Effector memory CD4-positive, alpha-beta T cell (primary cell): Measurements from ENCODE around the gene SMARCD1.

Experiments
- DNase-seq, 3 donors: peaks; one replicate each; pipeline ENCODE4 v3.0.0-alpha.2; 2020
- H3K27ac ChIP-seq: 2 replicates; pipeline ENCODE4 v1.7.0; 2013; ENCODE audit warnings: mild to moderate bottlenecking, low read length, moderate library complexity; ENCODE audit not compliant: insufficient read depth, poor library complexity, severe bottlenecking
- H3K27me3 ChIP-seq: replicated peaks from 2 replicates; pipeline ENCODE4 v1.7.0; 2013; ENCODE audit warnings: mild to moderate bottlenecking, low read length; ENCODE audit not compliant: insufficient read depth, control insufficient read depth, poor library complexity, severe bottlenecking
- H3K36me3 ChIP-seq: 2 replicates; pipeline ENCODE4 v1.7.0; 2013; ENCODE audit warnings: mild to moderate bottlenecking, low read length, moderate library complexity; ENCODE audit not compliant: control insufficient read depth, insufficient read depth
- H3K4me1 ChIP-seq: 2 replicates; pipeline ENCODE4 v1.7.0; 2013; ENCODE audit warnings: low read length, mild to moderate bottlenecking; ENCODE audit not compliant: control insufficient read depth, insufficient read depth, poor library complexity, severe bottlenecking
- H3K4me3 ChIP-seq: 2 replicates; pipeline ENCODE4 v1.7.0; 2013; ENCODE audit warnings: low read length, low read depth, mild to moderate bottlenecking; ENCODE audit not compliant: insufficient read depth, poor library complexity, severe bottlenecking
- H3K9me3 ChIP-seq: 2 replicates; pipeline ENCODE4 v1.7.0; 2013; ENCODE audit warnings: mild to moderate bottlenecking, low read length, moderate library complexity; ENCODE audit not compliant: control insufficient read depth

SMARCD1 gene

DNA sequence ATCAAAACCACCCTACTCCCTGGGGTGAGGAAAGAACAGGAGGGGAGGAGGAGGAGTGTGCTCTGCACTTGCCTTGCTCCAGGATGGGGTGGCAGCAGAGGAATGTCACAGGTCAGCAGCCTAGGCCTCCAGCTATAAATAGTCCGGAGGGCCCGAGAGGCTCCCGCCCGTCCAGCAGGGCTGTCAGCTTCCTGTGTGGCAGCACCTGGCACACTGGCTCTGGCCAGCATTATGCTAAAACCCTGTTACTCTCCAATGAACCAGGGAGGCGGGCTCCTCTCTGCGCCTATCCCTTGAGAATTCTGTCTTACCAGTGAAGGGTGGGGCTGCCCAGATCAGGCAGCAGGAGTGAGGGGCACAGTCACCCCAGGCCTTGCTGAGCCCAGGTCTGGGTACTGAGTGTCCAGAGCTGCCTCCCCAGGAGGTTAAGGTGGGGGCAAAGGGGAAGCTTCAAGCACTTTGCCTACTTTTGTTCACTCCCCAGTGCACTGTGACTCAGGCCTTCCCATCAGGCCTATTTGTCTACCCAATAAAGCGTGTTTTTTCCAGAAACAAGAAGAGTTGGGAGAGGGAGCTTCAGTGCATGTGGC, 25.7 kb downstream of the SMARCD1 start:
- peaks cover 10% of the 10 kb centered on the region for H3K4me1 ChIP-seq
- no peak for DNase-seq
- H3K4me3 ChIP-seq = no peak overlapping the region
- H3K27ac ChIP-seq = no peak overlapping the region
- no peaks in the 10 kb centered on the region for H3K27me3 ChIP-seq
- H3K9me3 ChIP-seq = no peaks in the 10 kb centered on the region
- peaks cover 4% of the 10 kb centered on the region for H3K36me3 ChIP-seq

DNA sequence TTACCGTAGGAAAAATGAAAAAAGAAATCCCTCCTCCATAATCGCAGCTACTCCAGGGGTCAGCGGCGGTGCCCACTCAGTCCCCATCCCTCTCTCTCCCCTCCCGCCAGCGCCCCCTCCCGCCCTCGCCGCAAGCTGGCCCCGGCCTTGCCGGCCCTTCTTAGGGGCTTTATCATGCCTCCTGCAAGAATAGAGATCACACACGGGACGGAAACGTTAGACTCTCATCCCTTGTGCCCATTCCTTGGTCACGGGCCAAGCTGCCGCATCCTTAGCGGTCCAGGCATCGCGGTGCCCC, 26.2 kb downstream of the SMARCD1 start:
- Histone ChIP-seq H3K4me3 (peak overlapping the region; percentile 48), H3K27ac (peak overlapping the region; percentile 43), H3K4me1 (peaks cover 13% of the 10 kb centered on the region), H3K36me3 (peaks cover 7% of the 10 kb centered on the region), H3K27me3 (no peaks in the 10 kb centered on the region), H3K9me3 (no peaks in the 10 kb centered on the region)
- DNase-seq = no peak

DNA sequence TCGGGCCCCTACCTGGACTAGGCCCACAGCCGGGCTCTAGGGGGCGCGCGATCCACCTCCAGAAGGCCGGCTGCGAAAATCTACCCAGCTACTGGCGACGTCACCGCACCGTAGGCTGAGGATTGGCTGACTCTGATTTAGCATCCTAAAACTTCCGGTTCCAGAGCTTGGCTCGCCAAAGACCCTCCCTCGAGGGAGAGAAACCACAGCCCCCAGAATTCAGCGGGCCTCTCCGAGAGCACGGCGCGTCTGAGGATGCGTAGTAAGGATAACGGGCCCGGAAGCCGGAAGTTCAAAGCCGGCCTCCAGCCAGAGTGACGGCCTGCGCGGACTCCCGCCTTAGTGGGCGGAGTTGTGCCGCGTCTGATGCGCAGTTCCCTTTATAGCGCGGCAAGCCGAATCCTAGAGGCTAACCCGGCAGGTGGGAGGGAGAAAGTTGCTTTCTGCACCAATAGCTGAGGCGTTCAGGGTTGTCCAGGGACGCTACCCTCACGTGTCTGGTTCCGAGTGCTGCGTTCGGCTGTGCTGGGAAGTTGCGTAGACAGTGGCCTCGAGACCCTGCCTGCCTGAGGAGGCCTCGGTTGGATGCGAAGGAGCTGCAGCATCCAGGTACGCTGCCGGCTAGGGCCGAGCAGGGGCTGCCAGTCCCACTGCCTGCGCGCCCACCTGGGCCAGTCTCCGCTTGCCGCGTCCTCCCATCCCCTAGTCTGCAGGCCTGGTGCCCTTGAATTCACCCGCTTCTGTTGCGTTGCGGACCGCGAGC, 26.7 kb downstream of the SMARCD1 start, which contains the start of gene COX14:
Gene COX14, plus strand, starts transcription at position 544 of the 763 bp plus-strand sequence. CDS start 7,808 bp downstream, outside the sequence.
- Histone ChIP-seq H3K9me3 (no peaks in the 10 kb centered on the region), H3K27ac (peak within 1 kb of the TSS; percentile 88), H3K36me3 (peaks cover 11% of the 10 kb centered on the region), H3K4me1 (peaks cover 17% of the 10 kb centered on the region), H3K27me3 (no peaks in the 10 kb centered on the region), H3K4me3 (peak within 1 kb of the TSS; percentile 82)
- DNase-seq = peak; percentile 99

DNA sequence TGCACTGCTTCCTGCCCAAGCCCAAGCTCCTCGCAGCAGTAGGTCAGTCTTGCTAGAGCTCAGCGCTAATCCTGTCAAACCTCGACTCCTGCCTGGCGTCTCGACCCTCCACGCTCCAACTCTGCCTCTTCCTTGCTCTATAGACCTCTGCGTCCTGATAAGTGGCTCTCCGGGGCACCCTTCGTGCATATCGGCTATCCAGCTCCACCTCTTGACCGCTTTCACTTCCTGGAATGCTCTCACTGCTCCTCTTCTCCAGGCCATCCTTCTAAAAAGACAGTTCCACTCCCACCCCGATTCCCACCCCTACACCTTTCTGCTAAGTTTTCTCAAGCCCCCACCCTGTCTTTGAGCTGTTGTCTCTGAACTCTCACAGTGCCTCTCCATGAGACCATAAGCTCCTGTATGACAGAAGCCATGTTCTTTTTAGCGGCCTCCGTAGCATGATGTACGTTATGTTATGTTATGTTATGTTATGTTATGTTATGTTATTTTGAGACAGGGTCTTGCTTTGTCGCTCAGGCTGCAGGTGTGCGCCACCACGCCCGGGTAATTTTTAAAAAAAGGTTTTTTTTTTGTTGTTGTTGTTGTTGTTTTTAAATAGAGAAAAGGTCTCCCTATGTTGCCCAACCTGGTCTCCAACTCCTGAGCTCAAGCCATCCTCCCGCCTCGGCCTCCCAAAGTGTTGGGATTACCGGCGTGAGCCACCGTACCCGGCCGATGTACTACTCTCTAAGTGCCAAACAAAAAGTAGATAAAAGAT, 27.5 kb downstream of the SMARCD1 start:
- no peak for DNase-seq
- H3K9me3 ChIP-seq = no peaks in the 10 kb centered on the region
- no peaks in the 10 kb centered on the region for H3K27me3 ChIP-seq
- H3K27ac ChIP-seq = peak overlapping the region; percentile 88
- peaks cover 11% of the 10 kb centered on the region for H3K36me3 ChIP-seq
- peak overlapping the region; percentile 82 for H3K4me3 ChIP-seq
- peaks cover 17% of the 10 kb centered on the region for H3K4me1 ChIP-seq

DNA sequence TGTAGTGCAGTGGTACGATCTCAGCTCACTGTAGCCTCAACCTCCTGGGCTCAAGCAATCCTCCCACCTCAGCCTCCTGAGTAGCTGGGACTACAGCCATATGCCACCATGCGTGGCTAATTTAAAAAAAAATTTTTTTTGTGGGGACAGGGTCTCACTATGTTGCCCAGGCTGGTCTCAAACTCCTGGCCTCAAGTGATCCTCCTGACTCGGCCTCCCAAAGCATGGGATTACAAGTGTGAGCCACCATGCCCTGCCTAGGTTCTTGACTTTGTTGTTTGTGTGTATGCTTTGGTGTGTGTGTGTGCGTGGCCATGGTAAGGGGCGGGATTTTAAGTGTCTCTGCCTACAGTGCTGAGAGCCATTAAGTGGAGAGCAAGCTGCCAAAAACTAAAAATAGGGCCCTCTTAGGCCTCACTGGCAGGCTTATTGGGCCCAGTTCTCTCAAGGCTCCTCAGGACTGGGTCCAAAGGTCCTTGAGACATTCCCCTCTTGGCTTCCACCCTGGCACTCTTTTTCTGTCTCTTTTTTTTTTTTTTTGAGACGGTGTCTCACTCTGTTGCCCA, 32.0 kb downstream of the SMARCD1 start:
- Histone ChIP-seq H3K9me3 (no peaks in the 10 kb centered on the region), H3K4me3 (no peak overlapping the region), H3K27ac (no peak overlapping the region), H3K36me3 (peaks cover 40% of the 10 kb centered on the region), H3K27me3 (no peaks in the 10 kb centered on the region), H3K4me1 (peaks cover 17% of the 10 kb centered on the region)
- no peak for DNase-seq

DNA sequence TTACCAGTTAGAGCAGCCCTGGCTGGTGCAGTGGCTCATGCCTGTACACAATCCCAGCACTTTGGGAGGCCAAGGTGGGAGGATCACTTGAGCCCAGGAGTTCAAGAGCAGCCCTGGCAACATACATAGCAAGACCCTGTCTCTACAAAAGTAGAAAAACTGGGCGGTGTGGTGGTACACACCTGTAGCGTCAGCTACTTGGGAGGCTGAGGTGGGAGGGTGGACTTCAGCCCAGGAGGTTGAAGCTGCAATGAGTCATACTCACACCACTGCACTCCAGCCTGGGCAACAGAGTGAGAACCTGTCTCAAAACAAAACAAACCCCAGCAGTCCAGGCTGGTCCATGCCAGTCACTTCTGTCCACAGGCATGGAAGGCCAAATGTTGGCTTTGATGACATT, 34.2 kb downstream of the SMARCD1 start:
- H3K4me3 ChIP-seq = no peak overlapping the region
- peaks cover 7% of the 10 kb centered on the region for H3K4me1 ChIP-seq
- no peak for DNase-seq
- no peaks in the 10 kb centered on the region for H3K9me3 ChIP-seq
- H3K27ac ChIP-seq = no peak overlapping the region
- no peaks in the 10 kb centered on the region for H3K27me3 ChIP-seq
- H3K36me3 ChIP-seq = peaks cover 40% of the 10 kb centered on the region

DNA sequence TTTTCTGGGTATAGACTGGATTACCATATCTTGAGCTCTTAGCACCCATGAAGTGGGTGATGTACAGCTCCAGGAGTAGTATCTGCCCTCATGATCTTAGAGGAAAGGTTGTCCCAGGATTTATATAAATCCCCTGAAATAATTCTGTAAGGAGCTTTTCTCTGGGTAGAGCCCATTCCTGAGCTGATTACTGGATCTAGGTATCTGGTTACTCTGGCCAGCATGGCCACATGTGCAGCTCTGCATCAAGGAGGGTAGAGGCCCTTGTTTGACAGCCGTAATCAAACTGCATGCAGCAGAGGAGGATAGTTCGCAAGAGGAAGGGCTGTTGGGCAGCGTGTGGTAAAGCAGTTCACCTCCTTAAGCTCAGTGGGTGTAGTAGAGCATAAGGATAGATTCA, 35.4 kb downstream of the SMARCD1 start:
- Histone ChIP-seq H3K36me3 (peaks cover 45% of the 10 kb centered on the region), H3K9me3 (no peaks in the 10 kb centered on the region), H3K4me1 (peaks cover 7% of the 10 kb centered on the region), H3K27me3 (no peaks in the 10 kb centered on the region), H3K27ac (no peak overlapping the region), H3K4me3 (no peak overlapping the region)
- DNase-seq = no peak

DNA sequence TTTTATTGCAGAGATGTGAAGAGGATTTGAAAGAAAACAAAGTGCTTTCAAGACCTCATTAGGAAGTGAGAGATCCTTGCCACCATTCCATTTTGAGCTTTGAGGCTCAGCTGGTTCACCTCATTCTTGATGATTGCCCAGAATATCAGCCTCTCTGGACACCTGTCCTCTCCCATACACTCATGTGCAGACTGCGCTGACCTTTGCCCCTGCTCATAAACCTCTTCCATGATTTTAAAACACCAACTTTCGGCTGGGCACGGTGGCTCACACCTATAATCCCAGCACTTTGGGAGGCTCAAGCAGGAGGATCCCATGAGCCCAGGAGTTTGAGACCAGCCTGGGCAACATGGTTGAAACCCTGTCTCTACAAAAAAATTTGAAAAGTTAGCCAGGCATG, 35.8 kb downstream of the SMARCD1 start:
- no peaks in the 10 kb centered on the region for H3K9me3 ChIP-seq
- no peak overlapping the region for H3K4me3 ChIP-seq
- DNase-seq = no peak
- peaks cover 7% of the 10 kb centered on the region for H3K4me1 ChIP-seq
- no peaks in the 10 kb centered on the region for H3K27me3 ChIP-seq
- no peak overlapping the region for H3K27ac ChIP-seq
- peaks cover 43% of the 10 kb centered on the region for H3K36me3 ChIP-seq

DNA sequence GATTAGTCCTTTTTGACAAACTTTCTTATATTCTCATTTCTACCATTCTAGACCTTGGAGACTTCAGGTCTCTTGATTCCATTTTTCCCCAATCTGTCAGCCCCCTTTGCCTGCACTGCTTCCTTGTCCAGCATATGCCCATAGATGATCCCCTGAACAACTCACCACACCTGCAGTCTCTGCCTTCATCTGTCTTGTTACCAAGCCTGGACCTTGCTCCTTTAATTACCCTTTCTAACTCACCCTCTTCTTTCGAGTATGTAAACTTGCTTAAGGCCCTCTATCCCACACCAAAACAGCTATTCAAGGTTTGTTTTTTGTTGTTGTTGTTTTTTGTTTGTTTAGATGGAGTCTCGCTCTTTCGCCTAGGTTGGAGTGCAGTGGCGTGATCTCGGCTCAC, 36.5 kb downstream of the SMARCD1 start:
- Histone ChIP-seq H3K9me3 (no peaks in the 10 kb centered on the region), H3K4me1 (peaks cover under 1% of the 10 kb centered on the region), H3K27me3 (no peaks in the 10 kb centered on the region), H3K4me3 (no peak overlapping the region), H3K27ac (no peak overlapping the region), H3K36me3 (peaks cover 38% of the 10 kb centered on the region)
- DNase-seq = no peak

DNA sequence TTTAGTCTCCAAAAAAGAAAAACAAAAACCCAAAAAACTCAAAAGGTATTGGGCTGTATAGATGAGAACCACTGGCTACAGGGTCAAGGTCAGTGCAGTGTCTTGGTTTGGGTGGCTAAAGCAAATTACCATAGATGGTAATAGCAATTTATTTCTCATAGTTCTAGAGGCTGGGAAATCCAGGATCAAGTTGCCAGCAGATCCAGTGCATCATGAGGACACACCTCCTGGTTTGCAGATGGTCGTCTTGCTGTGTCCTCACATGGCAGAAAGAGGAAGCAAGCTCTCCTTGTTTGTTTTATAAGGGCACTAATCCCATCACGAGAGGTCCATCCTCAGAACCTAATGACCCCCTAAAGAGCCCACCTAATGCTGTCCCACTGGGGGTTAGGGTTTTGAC, 38.1 kb downstream of the SMARCD1 start:
- DNase-seq = no peak
- Histone ChIP-seq H3K27me3 (no peaks in the 10 kb centered on the region), H3K36me3 (peaks cover 45% of the 10 kb centered on the region), H3K9me3 (no peaks in the 10 kb centered on the region), H3K4me3 (no peak overlapping the region), H3K27ac (no peak overlapping the region), H3K4me1 (no peaks in the 10 kb centered on the region)
